HG03439 (cell line): Measurements from ENCODE around the gene AVPR2.

Source experiments
- ATAC-seq: cut with Tn5 transposase; IDR thresholded peaks from one replicate; pipeline ENCODE4 v1.9.1; 2021; ENCODE audit warnings: mild to moderate bottlenecking, moderate library complexity; ENCODE audit not compliant: unreplicated experiment

The AVPR2 gene

GRCh38 chrX:153903991-153904957 is at the start of gene AVPR2:
Gene AVPR2, plus strand, starts transcription at chrX:153904673. Its CDS starts 473 bp downstream, at chrX:153905146.
- no peak for ATAC-seq

- no peak for ATAC-seq
Observed at GRCh38 chrX:153854702-153855101, 49.8 kb upstream of the AVPR2 start.

GRCh38 chrX:153857348-153857903 is 47.0 kb upstream of the AVPR2 start:
- no peak for ATAC-seq

GRCh38 chrX:153861151-153861550 is 43.3 kb upstream of the AVPR2 start:
- no peak for ATAC-seq

GRCh38 chrX:153861733-153862310 is 42.7 kb upstream of the AVPR2 start:
- ATAC-seq: no peak

GRCh38 chrX:153862369-153863250 is 41.9 kb upstream of the AVPR2 start:
- ATAC-seq: no peak

GRCh38 chrX:153863251-153863991 is 41.1 kb upstream of the AVPR2 start:
- ATAC-seq: no peak

- no peak for ATAC-seq
Observed at GRCh38 chrX:153864101-153864500, 40.4 kb upstream of the AVPR2 start.

GRCh38 chrX:153864561-153865320 is 39.7 kb upstream of the AVPR2 start:
- ATAC-seq: no peak

GRCh38 chrX:153865321-153865580 is 39.2 kb upstream of the AVPR2 start:
- no peak for ATAC-seq

- ATAC-seq: no peak
Observed at GRCh38 chrX:153865685-153866084, 38.8 kb upstream of the AVPR2 start.

- ATAC-seq: no peak
Observed at GRCh38 chrX:153866302-153867019, 38.0 kb upstream of the AVPR2 start.

- ATAC-seq: no peak
Observed at GRCh38 chrX:153867139-153867538, 37.3 kb upstream of the AVPR2 start.

- ATAC-seq: no peak
Observed at GRCh38 chrX:153867671-153868070, 36.8 kb upstream of the AVPR2 start.

GRCh38 chrX:153868576-153869472 is 35.6 kb upstream of the AVPR2 start:
- ATAC-seq: no peak

- ATAC-seq: no peak
Observed at GRCh38 chrX:153869473-153870287, 34.8 kb upstream of the AVPR2 start.

GRCh38 chrX:153870288-153870690 is 34.2 kb upstream of the AVPR2 start:
- ATAC-seq: no peak
